Measurements from ENCODE around the gene SESN1. TPM values are rescaled to one million over a fixed set of nuclear protein-coding genes. Genes with fewer than 3 reads are reported as not detected.

The SESN1 gene
- polyA plus RNA-seq, 12 donors = 33.3 to 70.2 (median 51.5) TPM; not detected in 1

- no peak for DNase-seq
Measured at GRCh38 chr6:109033655-109034054, 61.0 kb downstream of the SESN1 start.

- DNase-seq = no peak
Measured at GRCh38 chr6:109031416-109031815, 63.2 kb downstream of the SESN1 start.

- DNase-seq = no peak
Measured at GRCh38 chr6:109029313-109029712, 65.3 kb downstream of the SESN1 start.

DNA sequence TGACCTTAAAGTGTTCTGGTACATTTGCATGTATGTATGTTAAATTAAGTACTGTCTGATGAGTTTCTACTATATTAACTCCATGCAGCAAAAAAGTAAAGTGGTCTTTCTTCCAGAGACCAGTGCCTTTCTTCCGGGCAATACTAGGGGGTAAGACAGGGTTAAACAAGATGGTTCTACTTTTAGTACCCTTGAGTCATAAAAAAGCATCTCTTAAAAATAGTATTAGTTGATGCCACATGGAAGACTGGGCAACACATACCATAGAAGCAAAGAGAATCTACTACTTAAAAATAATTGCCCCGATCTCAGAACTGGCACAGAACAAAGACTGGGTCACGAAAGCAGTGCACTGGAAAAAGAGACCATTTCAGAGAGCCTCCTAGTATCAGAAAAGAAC is 66.2 kb downstream of the SESN1 start:
- no peak for DNase-seq

- no peak for DNase-seq
Measured at GRCh38 chr6:109027964-109028363, 66.7 kb downstream of the SESN1 start.

- DNase-seq = no peak
Measured at GRCh38 chr6:109025639-109026038, 69.0 kb downstream of the SESN1 start.

DNA sequence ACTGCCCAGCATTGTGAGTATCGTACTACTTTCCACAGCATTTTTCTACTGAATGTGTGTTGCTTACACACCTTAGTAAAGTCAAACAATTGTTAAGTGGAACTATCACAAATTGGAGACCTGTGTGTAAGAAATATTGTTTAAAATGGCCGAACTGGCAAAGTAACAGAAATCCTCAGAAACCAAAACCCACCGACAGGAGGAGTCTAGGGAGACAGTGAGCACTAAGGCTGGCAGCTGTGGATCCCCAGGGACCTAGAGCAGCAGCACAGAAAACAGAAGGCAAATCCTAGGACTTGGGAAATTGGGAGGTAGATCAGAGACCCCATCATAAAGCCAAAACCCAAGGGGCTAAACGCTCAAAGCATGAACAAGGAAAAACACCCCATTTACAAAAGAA is 69.9 kb downstream of the SESN1 start:
- DNase-seq = no peak

- no peak for DNase-seq
Measured at GRCh38 chr6:109024368-109024767, 70.3 kb downstream of the SESN1 start.

DNA sequence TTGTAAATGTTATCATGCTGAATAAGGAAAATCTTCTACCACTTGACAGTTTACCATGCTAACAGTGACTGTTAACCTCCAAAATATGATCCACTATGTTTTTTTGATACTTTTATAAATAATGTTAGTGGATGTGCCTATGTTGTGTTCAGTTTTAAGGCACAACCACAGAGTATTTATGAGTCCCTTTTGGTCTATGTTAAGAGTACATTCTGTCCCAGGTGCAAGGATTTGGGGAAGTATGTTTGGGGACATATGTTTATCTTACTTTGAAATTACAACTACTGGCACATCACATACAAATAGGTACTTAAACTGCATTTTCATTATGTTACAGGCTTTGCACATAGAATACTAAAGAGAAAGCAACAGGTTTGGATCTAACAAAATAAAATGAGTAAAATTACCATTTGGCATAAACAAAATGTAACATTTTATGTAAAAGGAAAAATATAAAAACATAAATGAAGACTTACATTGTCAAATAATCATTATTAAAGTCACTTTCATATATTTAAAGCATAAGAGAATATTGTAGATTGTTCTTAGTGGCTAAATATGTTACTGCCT is 71.2 kb downstream of the SESN1 start:
- DNase-seq = no peak

- no peak for DNase-seq
Measured at GRCh38 chr6:109021870-109022269, 72.8 kb downstream of the SESN1 start.

- no peak for DNase-seq
Measured at GRCh38 chr6:109019911-109020310, 74.7 kb downstream of the SESN1 start.

- no peak for DNase-seq
Measured at GRCh38 chr6:109015176-109015575, 79.5 kb downstream of the SESN1 start.

- DNase-seq = no peak
Measured at GRCh38 chr6:109014606-109015005, 80.0 kb downstream of the SESN1 start.

DNA sequence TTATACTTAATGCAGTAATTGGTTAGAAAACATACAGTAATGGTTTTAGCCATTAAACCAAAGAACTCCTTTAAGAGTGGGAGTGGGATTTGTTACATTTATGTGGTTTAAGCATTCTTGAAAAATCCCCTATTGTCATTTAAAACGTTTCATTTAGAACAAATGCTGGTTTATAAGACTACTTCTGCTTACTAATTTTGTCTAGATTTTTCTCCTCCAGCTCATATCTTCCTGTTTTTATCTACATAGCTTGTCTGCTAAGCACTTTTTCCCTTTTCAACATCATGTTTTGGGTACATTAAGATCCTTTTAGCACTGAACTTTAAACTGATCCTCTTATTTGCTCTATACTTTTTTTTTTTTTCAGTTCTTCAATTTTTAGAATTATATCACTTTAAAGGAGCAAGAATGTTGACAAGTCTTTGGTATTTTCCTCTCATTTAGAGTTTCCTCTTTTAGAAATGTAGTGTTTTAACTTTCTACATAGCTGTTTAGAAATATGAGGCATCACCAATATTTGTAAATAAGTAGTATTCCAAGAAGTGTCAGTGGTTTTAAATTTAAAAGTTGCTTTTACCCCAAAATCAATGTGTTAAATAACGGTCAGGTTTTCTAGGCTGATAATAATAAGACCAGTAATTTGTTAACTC is 80.9 kb downstream of the SESN1 start:
- DNase-seq = no peak

GRCh38 chr6:109010705-109011102 is 83.9 kb downstream of the SESN1 start:
- DNase-seq = no peak

- DNase-seq = no peak
Measured at GRCh38 chr6:109009962-109010704, 84.5 kb downstream of the SESN1 start.

DNA sequence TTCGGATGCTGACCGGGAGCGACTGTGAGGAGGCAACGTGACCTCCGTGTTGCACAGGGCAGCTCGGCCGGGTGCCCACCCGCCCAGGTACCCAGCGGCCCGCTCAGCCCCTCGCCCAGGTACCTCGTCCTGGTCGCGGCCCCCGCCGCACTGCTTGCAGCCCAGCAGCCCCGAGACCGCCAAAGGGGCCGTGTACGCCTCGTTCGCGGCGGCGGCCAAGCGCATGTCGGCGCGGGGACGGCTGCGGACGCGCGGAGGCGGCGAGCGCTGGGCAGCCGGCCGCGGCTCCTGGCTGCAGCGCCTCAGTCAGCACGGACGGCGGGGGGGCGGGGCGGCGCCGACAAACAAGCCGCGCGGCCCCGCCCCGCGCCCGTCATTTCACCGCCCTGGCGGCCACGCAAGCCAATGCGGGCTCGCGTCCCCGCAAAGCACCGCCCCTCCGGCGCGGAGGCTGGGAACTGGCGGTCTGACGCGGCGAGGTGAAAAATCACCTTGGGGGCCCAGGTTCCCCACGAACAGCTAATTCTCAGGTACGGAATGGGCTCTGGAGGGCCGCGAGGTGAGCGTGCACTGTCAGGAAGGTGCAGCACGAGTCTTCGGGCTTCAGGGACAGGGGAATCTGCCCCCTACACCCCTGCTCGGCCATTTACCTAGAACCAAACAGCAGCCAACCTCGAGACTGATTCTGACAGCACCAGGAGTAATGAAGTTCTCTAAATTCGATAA is 85.2 kb downstream of the SESN1 start:
- peak; percentile 92 for DNase-seq

DNA sequence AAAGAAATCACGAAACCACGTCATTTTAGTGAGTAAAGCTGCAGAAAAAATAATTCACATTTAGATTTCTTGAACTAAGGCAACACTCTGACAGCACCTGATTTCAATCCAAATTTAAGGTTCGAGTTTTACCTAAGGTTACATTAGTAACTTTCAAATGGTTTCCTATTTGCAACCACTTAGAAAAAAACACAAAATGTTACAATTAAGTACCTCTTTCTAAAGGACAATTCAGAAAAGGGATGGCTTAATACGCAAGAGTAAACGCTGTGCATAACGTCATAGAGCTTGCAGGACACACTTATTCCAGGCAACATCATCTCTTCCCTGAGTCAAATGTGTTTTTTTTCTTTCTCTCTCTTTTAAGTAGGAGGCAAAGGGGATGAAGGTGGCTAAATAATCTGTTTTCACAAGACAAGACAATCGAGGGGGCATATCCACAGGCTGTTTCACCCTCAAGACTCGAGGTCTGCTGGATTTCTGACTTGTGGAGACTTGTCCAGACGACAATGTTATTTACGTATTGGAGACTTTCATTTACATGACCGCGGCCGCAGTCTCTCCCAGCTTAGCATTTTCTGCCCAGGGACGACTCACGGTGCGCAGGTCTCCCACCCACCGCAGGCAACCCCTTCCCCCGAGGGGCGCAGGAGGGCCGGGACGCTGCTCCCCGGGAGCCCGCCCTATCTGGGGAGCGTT is 86.0 kb downstream of the SESN1 start:
- DNase-seq = peak; percentile 59

GRCh38 chr6:109008054-109008453 is 86.6 kb downstream of the SESN1 start:
- DNase-seq = no peak

DNA sequence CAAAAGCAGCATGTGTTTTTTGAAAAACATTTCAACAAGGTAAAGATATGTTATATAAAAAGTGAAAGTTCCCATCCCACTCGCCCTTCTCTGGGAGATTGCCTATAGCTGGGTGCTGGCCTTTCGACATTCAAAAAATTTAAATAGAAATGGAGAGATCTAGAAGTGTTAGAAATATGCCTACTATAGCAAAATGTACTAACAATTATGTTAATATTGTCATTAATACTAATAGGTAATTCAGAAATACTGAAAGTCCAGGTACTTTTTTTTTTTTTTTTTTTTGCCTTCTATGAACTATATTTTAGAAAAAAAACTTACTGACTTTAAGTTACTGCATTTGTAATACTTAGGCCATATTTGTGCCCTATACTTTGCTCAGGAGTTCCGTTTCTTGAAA is 87.1 kb downstream of the SESN1 start:
- no peak for DNase-seq

GRCh38 chr6:109006818-109007217 is 87.8 kb downstream of the SESN1 start:
- no peak for DNase-seq

DNA sequence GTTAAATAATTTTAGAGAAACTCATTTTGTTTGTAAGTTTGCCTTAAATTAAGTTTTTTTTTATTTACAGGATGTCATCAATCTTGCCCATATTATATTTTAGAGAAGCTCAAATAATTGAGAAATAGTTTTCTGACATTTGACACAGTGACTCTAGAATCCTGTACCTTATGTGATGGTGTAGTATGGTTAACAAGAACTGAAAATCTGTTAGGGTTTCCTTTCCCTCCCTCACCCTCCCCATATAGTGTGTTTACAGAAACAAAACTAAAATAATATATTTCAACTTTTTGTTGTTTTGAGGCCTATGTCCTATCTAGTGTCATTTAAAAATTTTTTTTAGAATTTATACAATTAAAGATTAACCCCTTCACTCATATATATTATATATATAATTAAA is 91.8 kb downstream of the SESN1 start:
- DNase-seq = no peak

Data from muscle of arm (tissue), 12 donors.